ENCODE results near the gene PCDH10. TPM values are rescaled to one million over a fixed set of nuclear protein-coding genes. Genes with fewer than 3 reads are reported as not detected.

PCDH10 gene
- total and polyA plus RNA-seq, 2 of the 8 experiments (the other 6 are each of a cell fraction or from before 2014, with no cell fraction given): 2.2 to 10.0 TPM

GRCh38 chr4:133156096-133156495, 7.0 kb downstream of the PCDH10 start (continued):
- no peak for TF ChIP-seq TAF1 (IDR thresholded peaks at IDR 0.05; ENCODE audit: low read depth, low read length)
- TF ChIP-seq POLR2A (IDR thresholded peaks at IDR 0.05; ENCODE audit: control extremely low read depth in 1 of 2, low read depth in 2 of 2, low read length in 2 of 2): no peak
- TF ChIP-seq CBX5 (IDR thresholded peaks at IDR 0.05; ENCODE audit: low read depth, low read length): no peak
- no peak for TF ChIP-seq EP300 (IDR thresholded peaks at IDR 0.05; ENCODE audit: borderline replicate concordance in 1 of 2, low read depth in 2 of 2, low read length in 2 of 2)
- no peak for TF ChIP-seq ZNF274 (IDR thresholded peaks at IDR 0.05; ENCODE audit: borderline replicate concordance, extremely low read depth, low read length)

Measured in H1 (cell line).